DMS114 treated with DMSO at 0.1 percent for 48 hours (cell line): ENCODE results near the gene HDAC4.

ENCODE experiments used
- DNase-seq: peaks from one replicate; lab custom pipeline; 2025; ENCODE audit not compliant: unreplicated experiment; lab: John Stamatoyannopoulos, UW

HDAC4 gene

DNA sequence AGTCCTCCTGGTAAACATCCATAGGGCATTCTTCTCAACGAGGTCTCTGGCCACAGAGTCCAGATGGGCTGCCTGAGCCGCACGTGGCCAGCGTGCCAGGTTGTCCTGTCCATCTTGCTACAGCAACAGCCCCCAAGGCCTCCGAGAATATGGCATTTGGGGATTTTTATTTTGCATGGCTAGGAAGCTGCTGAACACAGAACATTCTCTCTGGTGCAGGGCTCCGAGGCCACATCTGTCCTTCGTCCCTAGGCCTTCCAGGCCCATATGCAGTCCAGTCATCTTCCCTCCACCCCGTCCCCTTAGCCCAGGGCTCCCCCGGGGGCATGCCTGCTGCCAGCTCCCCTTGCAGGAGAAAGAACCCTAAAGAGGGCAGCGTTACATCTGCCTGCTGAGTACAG, 2.3 kb downstream of the HDAC4 start:
- no peak for DNase-seq

DNA sequence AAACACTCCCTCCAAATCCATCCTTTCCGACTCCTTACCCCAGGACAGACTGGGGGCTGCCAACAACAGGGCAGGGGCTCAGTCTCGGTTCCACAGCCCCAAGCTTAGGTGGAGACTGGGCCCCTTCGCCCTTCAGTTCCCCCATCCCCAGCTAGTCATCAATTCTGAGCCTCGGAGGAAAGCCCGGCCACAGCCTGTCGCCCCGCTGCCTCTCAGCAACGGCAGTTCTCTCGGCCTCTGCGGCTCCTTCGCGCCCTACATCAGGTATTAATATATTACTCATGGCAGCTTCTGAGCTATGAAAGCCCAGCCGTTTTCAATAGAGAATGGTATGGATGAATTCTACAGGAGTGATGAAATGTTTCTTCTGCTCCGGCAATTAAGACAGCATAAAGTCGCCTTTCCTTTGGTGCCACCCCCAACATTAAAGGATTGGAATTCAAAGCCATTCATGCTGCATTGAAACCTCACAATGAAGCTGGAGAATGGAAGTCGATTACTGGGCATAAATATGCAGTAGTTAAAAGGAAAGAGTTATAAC, 2.8 kb downstream of the HDAC4 start:
- DNase-seq: no peak

DNA sequence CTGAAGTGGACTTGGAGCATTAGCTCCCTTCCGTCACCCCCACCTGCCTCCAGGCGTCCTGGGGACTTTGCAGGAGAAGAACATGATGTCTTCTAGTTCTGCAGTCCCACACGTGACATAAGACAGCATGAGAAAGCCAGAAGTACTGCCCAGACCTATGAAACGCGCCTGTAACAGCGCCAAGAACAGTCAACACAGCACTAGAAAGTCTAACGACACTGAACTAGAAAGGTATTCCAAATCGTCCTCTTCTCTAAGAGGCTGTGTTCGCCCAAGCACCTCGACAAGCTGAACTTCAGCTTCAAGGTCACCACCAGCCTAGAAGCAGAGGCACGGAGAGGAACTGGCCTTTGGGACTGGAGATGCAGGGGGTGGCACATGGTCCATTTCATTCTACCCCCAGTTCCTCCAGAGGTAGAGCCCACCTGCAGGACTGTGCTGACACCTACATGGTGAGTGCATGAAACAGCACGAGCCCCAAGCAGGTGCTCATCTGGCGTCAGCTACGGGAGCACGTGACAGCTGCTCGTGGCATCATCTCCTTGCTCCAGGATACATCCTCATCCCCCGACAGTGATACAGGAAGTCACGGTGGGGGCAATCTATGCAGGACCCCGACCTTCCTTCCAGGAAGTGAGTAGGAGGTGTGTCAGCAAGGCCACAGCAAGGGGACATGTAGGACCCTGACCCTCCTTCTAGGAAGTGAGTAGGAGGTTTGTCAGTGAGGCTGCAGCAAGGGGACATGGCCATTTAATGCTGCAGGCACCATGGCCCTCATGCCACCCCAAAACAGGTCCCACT, 3.7 kb downstream of the HDAC4 start:
- DNase-seq: no peak

DNA sequence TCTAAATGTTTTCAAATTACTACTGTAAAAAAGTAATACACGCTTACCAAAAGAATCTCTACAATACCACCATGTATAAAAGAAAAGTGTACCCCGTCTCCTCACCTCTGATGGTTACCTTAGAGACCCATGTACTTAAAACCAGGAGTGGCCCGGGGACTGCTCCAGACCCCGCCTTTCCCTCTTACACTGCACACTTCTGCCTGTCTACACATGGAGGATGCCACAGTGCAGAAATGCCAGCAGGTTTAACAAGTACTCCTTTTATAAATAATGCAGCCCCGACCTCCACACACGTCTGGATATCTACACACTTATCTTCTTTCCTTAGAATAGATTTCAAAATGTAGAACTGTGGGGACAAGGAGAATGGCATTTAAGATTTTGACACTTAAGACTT, 5.3 kb downstream of the HDAC4 start:
- no peak for DNase-seq

DNA sequence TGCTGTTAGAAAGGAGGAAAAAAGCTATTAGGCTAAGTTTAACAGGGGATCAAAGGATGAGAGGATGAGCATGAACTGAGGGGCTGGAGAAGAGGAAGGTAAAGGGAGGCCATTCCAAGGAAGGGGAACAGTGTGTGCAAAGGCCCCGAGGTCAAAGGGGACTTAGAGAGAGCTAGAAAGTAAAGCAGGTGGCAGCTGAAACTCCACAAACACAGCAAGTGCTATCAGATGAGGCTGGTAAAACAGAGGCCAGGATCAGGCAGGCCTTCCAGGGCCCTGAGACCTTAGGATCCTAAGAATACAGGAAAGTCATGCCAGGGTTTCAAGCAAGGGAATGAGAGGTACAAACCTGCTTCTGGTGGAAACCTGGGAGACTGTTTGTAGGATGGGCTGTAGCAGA, 5.8 kb downstream of the HDAC4 start:
- DNase-seq: no peak

DNA sequence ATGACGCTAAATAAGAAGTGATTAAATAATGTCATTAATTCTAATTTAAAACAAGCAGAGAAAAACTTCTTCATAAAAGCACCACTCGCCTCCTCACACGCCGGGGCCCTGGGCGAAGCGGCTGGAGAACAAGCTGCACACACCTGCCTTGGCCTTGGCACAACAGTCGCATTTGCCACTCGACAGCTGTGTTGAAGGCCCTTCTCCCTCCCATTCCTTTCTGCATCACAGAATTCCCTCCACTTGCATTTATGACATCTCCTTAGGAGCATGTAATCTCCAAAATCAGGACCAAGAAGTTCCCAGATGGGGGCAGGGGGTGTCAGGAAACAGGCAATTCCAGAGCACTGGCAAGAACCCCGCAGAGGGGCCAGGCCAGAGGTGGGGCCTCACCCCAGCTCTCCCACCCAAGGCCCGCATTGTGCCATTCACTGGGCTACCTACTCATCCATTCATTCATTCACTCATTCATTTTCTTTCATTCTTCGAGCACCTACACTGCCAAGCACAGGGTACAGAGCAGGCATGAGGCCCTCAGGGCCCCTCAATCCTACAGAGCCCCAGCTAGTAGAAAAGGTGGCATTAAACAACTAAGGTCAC, 6.4 kb downstream of the HDAC4 start:
- no peak for DNase-seq

DNA sequence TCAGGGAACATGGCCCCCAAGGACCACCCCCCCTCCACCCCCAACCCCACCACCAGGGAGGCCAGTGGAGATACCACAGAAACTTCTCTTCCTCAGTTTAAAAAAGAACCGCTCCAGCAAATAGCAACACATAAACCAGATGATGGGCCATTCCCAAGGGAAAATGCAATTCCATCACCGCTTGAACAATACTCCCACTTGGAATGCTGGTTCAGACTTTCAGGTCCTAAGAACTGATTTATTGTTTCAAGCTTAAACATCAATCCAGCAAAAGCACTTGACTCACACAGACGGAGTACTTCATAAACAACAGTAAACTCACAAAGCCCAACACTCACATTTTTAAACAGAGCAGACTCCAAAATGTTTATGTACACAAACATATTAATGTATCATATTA, 6.9 kb downstream of the HDAC4 start:
- no peak for DNase-seq

DNA sequence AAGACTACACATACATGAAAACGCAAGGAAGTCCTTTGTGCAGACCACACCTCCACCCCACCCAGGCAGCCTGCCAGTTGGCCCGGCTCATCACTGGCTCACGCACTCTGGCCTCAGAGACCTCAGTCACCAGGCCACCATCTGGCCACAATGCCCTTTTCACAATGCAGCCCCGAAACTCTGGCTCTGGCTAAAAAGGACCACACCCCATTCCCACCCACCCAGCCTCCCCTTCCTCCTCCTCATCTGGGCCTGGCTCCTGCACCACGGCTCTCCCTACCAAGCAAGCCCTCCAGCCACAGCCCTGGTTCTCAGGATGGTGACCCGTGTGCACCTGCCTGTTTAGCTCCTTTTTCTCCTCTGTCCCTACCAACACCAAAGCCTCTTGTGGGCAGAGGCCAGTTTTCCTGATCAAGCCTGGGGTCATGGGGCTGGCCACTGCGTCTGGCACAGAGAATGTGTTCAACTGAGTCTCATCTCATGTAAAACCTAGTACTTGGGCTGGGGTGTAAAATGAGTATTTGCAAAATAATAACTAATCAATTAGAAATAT, 7.4 kb downstream of the HDAC4 start:
- no peak for DNase-seq

DNA sequence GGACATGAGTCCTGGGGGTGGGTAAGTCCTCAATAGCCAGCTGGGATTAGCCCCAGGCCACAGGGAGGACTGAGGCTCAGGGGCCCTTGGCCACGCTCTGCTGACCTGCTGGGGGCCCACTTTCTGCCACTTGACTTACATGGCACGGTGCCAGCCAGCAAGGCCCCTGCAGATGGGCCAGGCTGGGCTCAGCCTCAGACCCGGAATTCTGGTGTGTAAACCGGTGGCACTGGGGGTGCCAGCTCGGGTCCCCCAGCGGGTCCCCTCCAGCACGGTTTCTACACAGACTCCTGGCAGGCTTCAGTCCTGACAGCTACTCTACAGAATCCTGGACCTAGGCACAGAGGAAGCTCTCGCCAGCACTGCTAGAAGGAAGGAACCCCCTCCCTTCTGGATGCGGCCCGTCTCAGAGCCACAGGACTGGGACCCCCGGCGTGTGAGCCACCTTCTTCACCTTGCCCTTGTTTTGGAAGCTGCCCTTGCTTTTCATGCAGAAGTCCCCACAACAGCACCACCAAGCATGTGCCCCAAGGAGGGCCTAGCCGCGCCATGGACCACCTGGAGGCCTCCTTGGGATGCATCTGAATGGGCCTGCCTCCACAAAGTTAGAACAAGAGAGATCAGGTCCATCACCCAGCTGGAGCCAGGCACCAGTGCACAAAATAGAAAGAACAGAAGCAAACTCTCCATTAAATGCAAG, 8.0 kb downstream of the HDAC4 start:
- no peak for DNase-seq

DNA sequence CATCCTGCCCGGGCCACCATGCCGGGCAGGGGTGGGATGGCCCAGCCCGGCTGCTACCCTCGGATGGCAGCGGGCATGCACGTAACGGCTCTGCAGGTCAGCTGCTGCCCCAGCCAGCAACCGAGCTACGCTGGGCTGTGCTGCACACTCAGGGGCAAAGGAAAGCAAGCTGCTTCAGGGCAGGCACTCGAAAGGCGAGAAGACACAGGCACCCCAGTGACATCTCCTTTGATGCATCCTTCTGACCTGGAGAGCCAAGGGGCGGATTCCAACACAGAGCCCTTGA, 8.8 kb downstream of the HDAC4 start:
- DNase-seq: no peak

DNA sequence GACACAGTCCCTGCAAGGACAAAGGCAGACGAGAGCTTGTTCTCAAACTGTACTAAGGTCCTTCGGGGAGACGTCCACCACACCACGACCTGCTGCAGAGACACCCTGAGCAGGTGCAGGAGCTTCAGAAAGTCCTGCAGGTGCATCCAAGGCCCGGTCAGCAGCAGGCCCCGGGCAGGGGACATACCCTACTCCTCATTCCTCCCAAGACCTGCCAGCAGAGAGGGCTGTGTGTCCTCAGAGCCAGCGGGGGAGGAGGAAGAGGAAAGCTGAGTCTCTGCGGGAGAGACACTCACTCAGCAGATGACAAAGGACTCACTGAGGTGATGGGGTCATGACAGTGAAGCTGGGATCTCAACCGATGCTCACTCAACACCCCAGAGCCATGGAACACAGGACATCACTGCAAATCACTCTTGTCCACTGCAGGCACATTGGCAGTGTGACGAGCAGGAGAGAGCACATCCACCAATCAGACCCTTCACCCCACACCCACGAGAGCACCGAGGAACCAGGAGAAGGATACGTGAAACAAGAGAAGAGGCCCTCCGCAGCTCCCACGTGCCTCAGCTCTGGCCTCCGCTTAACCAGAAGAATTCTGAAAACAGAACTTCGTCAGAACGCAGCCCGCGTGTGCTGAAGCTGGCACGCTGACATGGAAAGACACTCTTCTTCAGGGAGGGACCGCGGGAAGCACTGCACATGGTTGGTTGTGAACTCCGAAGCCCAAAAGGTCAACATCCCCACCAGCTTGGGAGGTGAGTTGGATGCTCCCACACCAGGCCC, 9.3 kb downstream of the HDAC4 start:
- DNase-seq: no peak

DNA sequence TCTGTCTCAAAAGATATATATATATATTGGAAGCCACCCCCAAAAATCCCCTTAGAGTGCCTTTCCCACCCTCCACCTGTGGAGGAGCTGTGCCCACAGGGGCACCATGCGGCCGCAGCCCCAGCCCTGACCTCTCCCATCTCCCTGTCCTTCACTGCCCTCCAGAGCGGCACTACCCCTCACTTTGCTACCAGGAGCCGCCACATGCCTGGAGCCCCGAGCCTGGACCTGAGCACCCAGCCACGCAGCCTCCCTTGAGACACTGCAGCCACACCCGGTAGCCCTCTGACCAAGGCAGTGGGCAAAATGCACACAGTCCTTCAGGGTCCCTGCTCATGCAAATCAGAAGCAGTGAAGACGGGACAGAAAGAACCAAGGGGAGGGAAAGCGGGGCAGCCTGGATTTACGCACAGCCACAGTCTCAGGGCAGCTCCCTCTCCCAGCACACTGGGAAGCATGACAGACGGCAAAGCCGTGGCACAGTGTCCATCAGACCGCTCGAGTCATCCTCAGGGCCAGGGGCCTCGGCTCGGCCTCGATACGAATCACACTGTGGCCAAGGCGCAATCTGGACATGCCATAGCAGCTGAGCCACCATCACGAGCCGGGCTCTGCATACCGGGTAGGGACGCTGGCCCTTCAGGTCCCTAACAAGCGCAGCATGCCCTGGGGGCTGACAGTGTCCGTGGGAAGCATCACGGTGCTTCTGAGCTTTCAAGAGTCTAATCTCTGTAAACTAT, 10.1 kb downstream of the HDAC4 start:
- no peak for DNase-seq

DNA sequence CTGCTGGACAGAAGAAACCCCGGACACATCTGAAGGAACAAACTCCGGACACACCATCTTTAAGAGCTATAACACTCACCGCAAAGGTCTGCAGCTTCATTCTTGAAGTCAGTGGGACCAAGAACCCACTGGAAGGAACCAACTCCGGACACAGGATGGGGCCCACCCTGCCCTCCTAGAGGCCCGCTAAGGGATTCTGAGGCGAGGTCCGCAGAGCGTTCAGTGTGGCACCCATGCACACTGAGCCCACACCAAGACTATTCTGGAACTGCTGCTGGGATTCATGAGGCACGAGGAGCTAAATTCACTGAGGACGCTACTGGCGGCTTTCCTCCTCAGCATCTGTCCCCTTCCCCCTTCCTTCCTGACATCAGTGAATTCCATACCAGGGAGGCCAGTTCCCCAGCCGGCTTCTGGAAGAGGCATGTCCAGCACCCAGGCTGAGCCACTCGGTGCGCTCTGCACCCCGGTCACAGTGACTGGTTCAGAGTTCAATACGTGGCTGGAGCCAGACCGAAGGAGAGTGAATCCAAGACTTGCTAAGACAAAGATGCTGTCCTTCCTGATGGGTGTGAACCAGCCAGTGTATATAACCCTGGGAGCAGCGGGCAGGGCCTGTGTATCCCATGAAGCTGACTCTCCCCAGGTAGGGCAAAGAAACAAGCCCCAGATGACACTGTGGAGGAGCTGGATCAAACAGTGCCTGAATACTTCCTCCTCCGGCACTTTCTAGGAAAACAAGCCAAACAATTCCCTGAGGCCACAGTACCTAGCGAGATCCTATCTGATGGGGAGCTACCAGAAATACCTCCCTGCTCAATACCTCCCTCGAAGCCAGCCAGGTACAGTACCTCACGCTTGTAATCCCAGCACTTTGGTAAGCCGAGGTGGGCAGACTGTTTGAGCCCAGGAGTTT, 11.1 kb downstream of the HDAC4 start:
- no peak for DNase-seq

DNA sequence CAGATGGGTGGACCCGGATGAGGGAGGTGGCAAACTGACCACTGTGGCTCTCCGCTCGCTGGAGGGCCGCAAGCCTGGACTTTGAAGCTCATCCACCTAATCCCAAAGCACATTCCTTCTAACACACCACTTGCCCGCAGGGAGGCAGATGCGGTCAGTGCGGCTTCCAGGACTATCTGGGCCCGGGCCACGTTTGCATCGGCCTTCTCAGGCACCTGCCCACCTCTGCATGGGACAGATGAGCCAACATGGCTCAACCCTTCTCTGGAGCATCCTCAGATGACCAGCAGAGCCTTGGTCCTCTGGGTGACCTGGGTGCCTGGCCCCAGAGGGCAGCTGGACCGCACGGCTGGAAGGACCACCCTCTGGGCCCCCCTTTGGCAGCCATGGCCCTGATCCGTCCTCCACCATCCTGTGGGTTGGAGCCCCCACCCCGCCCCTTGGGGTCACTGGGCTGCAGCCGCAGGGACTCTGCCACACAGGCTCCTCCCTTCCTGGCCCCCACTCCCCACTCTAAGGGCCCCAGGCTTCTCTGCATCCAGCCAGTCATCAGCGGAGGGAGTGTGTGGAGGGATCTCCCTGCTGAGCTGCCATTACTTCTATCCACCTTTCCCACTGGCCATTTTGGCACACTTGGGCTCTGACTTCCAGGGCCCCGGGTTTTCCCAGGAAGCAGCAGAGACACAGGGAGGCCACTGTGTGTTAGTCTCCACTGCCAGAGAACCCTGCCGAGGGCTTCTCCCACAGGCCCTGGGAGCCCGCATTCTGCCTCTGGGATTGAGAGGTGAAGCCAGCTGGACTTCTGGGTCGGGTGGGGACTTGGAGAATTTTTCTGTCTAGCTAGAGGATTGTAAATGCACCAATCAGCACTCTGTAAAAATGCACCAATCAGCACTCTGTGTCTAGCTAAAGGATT, 12.3 kb downstream of the HDAC4 start:
- no peak for DNase-seq

DNA sequence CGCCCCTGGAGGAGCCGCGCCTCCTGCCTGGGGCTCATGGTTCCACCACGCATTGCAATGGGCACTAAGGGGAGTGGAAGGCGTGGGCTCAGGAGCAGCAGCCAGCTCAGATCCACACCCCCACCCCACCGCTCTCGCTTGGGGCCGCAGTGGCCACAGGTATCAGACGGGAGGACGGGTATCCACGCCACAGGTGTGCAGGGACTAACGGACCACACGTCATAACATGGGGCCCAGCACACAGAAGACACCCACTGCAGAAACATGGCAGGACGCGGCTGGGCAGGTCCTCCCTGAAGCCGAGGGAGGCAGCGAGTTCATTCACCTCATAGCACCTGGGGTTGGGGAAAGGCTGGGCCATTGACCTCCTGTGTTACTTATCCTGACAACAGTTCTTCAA, 13.0 kb downstream of the HDAC4 start:
- no peak for DNase-seq

DNA sequence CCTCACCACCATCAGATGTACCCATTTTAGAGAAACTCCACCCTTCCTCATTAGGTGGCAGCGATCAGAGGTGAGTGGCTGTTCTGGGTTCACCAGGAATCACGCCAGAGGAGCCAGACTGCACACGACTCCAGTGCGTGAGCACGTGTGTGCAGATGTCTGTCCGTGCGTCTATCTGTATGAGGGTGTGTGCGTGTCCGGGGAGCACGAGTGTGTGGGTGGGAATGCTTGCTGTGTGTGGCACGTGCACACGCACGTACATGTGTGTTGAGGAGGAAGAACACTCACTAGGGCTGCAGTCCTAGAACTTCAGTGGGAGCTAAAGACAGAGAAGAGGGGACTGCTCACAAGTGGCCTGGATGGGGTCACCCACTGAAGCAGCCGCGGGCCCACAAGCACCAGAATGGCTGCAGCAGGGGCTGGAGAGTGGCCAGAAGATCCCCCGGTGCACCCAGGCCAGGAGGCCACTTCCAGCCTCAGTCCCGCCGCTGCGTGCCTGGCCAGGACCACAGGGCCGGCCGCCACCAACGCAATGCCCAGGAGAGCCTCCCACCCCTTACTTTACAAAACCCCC, 13.9 kb downstream of the HDAC4 start:
- no peak for DNase-seq

DNA sequence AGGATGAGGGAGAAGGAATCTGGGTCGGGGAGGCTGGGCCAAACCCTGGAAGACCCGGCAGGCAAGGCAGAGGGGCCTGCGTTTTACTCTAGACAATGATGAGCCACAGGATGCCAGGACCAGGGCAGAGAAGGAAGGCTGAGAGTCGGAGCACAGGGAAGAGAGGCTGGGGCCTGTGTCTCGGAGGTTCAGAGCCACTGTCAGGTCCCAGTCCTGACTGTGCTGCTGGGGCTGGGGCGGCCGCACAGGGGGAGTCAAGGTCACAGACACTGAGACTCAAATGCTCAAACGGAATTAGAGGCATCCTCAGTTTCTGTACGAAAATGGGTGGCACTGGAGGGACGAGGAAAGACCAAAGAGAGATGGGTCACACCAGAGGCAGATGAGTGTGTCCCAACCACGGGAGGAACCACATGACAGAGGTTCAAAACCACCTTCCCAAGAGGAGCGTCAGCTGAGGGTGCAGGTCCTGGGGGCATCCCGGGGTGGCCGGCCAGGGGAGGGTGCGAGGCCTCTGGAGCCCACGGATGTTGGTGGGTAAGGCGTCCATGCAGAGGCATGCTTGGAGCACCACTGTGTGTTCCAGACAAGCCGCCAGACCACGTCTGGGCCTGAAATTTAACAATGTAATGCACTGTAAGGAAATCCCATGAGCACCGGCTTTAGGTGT, 14.7 kb downstream of the HDAC4 start:
- no peak for DNase-seq
